ENCODE data around the gene WDR27. TPM values are rescaled to one million over a fixed set of nuclear protein-coding genes. Genes with fewer than 3 reads are reported as not detected.

WDR27 gene
- total RNA-seq, 1 donor from 2014 or later, result 16.8 TPM

- no peak overlapping the region for H3K4me3 ChIP-seq (ENCODE audit: low read depth, low read length)
- TF ChIP-seq, protein P1, sequence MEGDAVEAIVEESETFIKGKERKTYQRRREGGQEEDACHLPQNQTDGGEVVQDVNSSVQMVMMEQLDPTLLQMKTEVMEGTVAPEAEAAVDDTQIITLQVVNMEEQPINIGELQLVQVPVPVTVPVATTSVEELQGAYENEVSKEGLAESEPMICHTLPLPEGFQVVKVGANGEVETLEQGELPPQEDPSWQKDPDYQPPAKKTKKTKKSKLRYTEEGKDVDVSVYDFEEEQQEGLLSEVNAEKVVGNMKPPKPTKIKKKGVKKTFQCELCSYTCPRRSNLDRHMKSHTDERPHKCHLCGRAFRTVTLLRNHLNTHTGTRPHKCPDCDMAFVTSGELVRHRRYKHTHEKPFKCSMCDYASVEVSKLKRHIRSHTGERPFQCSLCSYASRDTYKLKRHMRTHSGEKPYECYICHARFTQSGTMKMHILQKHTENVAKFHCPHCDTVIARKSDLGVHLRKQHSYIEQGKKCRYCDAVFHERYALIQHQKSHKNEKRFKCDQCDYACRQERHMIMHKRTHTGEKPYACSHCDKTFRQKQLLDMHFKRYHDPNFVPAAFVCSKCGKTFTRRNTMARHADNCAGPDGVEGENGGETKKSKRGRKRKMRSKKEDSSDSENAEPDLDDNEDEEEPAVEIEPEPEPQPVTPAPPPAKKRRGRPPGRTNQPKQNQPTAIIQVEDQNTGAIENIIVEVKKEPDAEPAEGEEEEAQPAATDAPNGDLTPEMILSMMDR (IDR thresholded peaks at IDR 0.05; ENCODE audit: insufficient read depth, low read length, severe bottlenecking), result no peak
- peak; percentile 31 for DNase-seq (ENCODE audit: low read depth)
- H3K36me3 ChIP-seq (ENCODE audit: control insufficient read depth, insufficient read depth, low read length), result no peaks in the 10 kb centered on the region
- no peak for FAIRE-seq
- H3K27me3 ChIP-seq (ENCODE audit: control insufficient read depth, insufficient read depth, low read length), result no peaks in the 10 kb centered on the region
Observed at GRCh38 chr6:169589699-169590257, 112.1 kb downstream of the WDR27 start.

- no peaks in the 10 kb centered on the region for H3K27me3 ChIP-seq (ENCODE audit: control insufficient read depth, insufficient read depth, low read length)
Observed at GRCh38 chr6:169589293-169589692, 112.5 kb downstream of the WDR27 start.

DNA sequence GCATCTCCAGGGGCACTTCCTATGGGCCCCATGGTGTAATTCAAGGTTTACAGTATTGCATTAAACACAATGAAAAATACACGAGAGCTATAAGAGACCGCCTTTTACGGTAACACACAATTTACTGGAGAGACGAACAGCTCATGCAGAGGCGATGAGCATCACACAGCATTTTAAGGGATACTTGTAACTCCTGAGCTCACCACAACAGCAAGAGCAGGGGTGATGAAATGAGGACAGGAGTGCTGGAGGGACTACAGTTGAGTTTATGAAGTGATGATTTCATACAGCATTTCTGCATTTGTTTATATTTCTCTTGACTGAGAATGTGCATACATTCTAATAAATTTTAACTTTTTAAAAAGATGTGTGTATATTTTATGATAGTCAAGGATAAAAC is 113.9 kb downstream of the WDR27 start:
- H3K27me3 ChIP-seq (ENCODE audit: control insufficient read depth, insufficient read depth, low read length), result no peaks in the 10 kb centered on the region
- TF ChIP-seq, protein P1 (IDR thresholded peaks at IDR 0.05; ENCODE audit: insufficient read depth, low read length, severe bottlenecking), result no peak
- no peak overlapping the region for H3K4me3 ChIP-seq (ENCODE audit: low read depth, low read length)
- no peaks in the 10 kb centered on the region for H3K36me3 ChIP-seq (ENCODE audit: control insufficient read depth, insufficient read depth, low read length)
- FAIRE-seq (no peak), DNase-seq (ENCODE audit: low read depth) (no peak)

More at GRCh38 chr6:169589293-169589692, 112.5 kb downstream of the WDR27 start:
- no peaks in the 10 kb centered on the region for H3K36me3 ChIP-seq (ENCODE audit: control insufficient read depth, insufficient read depth, low read length)
- DNase-seq (ENCODE audit: low read depth) (peak; percentile 44), FAIRE-seq (no peak)
- no peak overlapping the region for H3K4me3 ChIP-seq (ENCODE audit: low read depth, low read length)
- TF ChIP-seq, protein P1 (IDR thresholded peaks at IDR 0.05; ENCODE audit: insufficient read depth, low read length, severe bottlenecking), result no peak

GRCh38 chr6:169583886-169584541 is 117.8 kb downstream of the WDR27 start:
- Histone ChIP-seq H3K4me3 (ENCODE audit: low read depth, low read length) (no peak overlapping the region), H3K27me3 (ENCODE audit: control insufficient read depth, insufficient read depth, low read length) (no peaks in the 10 kb centered on the region), H3K36me3 (ENCODE audit: control insufficient read depth, insufficient read depth, low read length) (no peaks in the 10 kb centered on the region)
- DNase-seq (ENCODE audit: low read depth) (no peak), FAIRE-seq (no peak)
- TF ChIP-seq, protein P1 (IDR thresholded peaks at IDR 0.05; ENCODE audit: insufficient read depth, low read length, severe bottlenecking), result no peak

- peaks cover 2% of the 10 kb centered on the region for H3K36me3 ChIP-seq (ENCODE audit: control insufficient read depth, insufficient read depth, low read length)
- FAIRE-seq (no peak), DNase-seq (ENCODE audit: low read depth) (peak; percentile 58)
- H3K4me3 ChIP-seq (ENCODE audit: low read depth, low read length), result no peak overlapping the region
- H3K27me3 ChIP-seq (ENCODE audit: control insufficient read depth, insufficient read depth, low read length), result no peaks in the 10 kb centered on the region
- TF ChIP-seq, protein P1 (IDR thresholded peaks at IDR 0.05; ENCODE audit: insufficient read depth, low read length, severe bottlenecking), result no peak
Observed at GRCh38 chr6:169579407-169580111, 122.3 kb downstream of the WDR27 start.
